Esophagus squamous epithelium (tissue), 4 donors: ENCODE measurements around the gene KLC1.

Source experiments
- CTCF ChIP-seq, 6 experiments: fragments of 450-650 bp in 4 of 6; fragments of 200-600 bp in 2 of 6; sonication (generic) in 2 of 6; IDR thresholded peaks; one replicate each; pipeline ENCODE4 v1.5.1; 2016 to 2019; ENCODE audit warnings: antibody characterized with exemption in 6 of 6, mild to moderate bottlenecking in 4 of 6, moderate library complexity in 4 of 6
- POLR2A ChIP-seq, 4 donors: fragments of 450-650 bp; IDR thresholded peaks; one replicate each; pipeline ENCODE4 v1.6.1; 2017; ENCODE audit warnings: antibody characterized with exemption in 4 of 4, mild to moderate bottlenecking in 4 of 4, moderate library complexity in 3 of 4

- TF ChIP-seq CTCF (IDR thresholded peaks at IDR 0.05) (no peak), POLR2A (IDR thresholded peaks at IDR 0.05) (no peak)
These were observed 112.9 kb downstream of the KLC1 start for GRCh38 chr14:103741876-103742275.
